GM12878 (cell line): ENCODE data around the gene KAZN. TPM values are rescaled to one million over a fixed set of nuclear protein-coding genes. Genes with fewer than 3 reads are reported as not detected.

Experiments
- ATAC-seq: fragments of 200-7000 bp; cut with Tn5 transposase; 3 replicates; pipeline ENCODE4 v1.9.1; 2020; ENCODE audit warnings: mild to moderate bottlenecking, moderate library complexity
- BruUV-seq: library from RNA; stranded (reverse); fragments of 400-500 nt; replicated peaks from 2 replicates; lab custom pipeline; 2021; lab: Mats Ljungman, UMichigan
- CTCF ChIA-PET: fragments of 300-600 bp; sonication (Branson Sonifier 250); formaldehyde crosslinking; extraction: SDS; loops from one replicate; lab custom pipeline; 2021; ENCODE audit warnings: inconsistent platforms; lab: Yijun Ruan, JAX
- POLR2A ChIA-PET: fragments of 350-600 bp; formaldehyde crosslinking; extraction: SDS; loops from one replicate; lab custom pipeline; 2021; ENCODE audit warnings: inconsistent platforms; lab: Charles Lee
- RAD21 ChIA-PET: fragments of 300-600 bp; sonication (Branson Sonifier 250); formaldehyde crosslinking; loops from one replicate; lab custom pipeline; 2023; ENCODE audit warnings: antibody characterized with exemption; ENCODE audit not compliant: unreplicated experiment; lab: Charles Lee
- SMC1A ChIA-PET: fragments of 300-600 bp; sonication (Branson Sonifier 250); formaldehyde crosslinking; loops from one replicate; lab custom pipeline; 2023; ENCODE audit not compliant: unreplicated experiment, uncharacterized antibody; lab: Charles Lee
- DNase-seq: peaks from one replicate; pipeline ENCODE4 v3.0.0-alpha.2; 2011; ENCODE audit warnings: low read depth, low spot score
- FAIRE-seq: peaks from 3 replicates; lab custom pipeline; 2011; peaks lifted over from hg19 to GRCh38; lab: Jason Lieb, UNC
- H2AFZ ChIP-seq: 2 replicates; pipeline ENCODE4 v1.6.0; 2011; ENCODE audit warnings: low read depth, low read length, control low read depth; ENCODE audit not compliant: control insufficient read depth
- H3K27ac ChIP-seq: 2 replicates; pipeline ENCODE4 v1.5.1; 2011; ENCODE audit warnings: control low read depth; ENCODE audit not compliant: control insufficient read depth, insufficient read depth
- H3K27me3 ChIP-seq, 2 experiments: replicated peaks in 1 of 2; 2 replicates each; pipeline versions ENCODE4 v1.6.0 to v1.6.1; 2011; ENCODE audit warnings: low read length in 1 of 2; ENCODE audit not compliant: control insufficient read depth in 2 of 2, insufficient read depth in 2 of 2
- H3K36me3 ChIP-seq, 2 experiments: 2 replicates each; pipeline ENCODE4 v1.5.1; 2011; ENCODE audit warnings: low read length in 1 of 2; ENCODE audit not compliant: control insufficient read depth in 2 of 2, insufficient read depth in 2 of 2
- H3K4me1 ChIP-seq: 2 replicates; pipeline ENCODE4 v1.6.1; 2011; ENCODE audit warnings: mild to moderate bottlenecking, low read length, moderate library complexity, mixed read lengths; ENCODE audit not compliant: control insufficient read depth, insufficient read depth
- H3K4me2 ChIP-seq: 2 replicates; pipeline ENCODE4 v1.6.0; 2011; ENCODE audit warnings: control low read depth; ENCODE audit not compliant: control insufficient read depth, insufficient read depth
- H3K4me3 ChIP-seq: fragments of 200-600 bp; sonication (generic); 2 replicates; pipeline ENCODE4 v1.5.1; 2016
- H3K79me2 ChIP-seq: 2 replicates; pipeline ENCODE4 v1.6.0; 2011; ENCODE audit warnings: low read length; ENCODE audit not compliant: control insufficient read depth, insufficient read depth
- H3K9ac ChIP-seq: 2 replicates; pipeline ENCODE4 v1.8.0; 2011; ENCODE audit warnings: low read length, control low read depth, mixed read lengths; ENCODE audit not compliant: control insufficient read depth, insufficient read depth
- H3K9me3 ChIP-seq: replicated peaks from 3 replicates; pipeline ENCODE4 v1.5.1; 2011; ENCODE audit warnings: mild to moderate bottlenecking, low read length; ENCODE audit not compliant: control insufficient read depth, insufficient read depth
- H4K20me1 ChIP-seq: 2 replicates; pipeline ENCODE4 v1.6.0; 2011; ENCODE audit not compliant: control insufficient read depth, insufficient read depth
- BCL11A ChIP-seq: IDR thresholded peaks from 2 replicates; pipeline ENCODE4 v1.6.1; 2011; ENCODE audit warnings: low read depth, low read length
- BMI1 ChIP-seq: fragments of 450-650 bp; IDR thresholded peaks from 2 replicates; pipeline ENCODE4 v1.6.1; 2016; ENCODE audit warnings: mild to moderate bottlenecking, moderate library complexity, borderline replicate concordance
- CTCF ChIP-seq, 3 experiments: IDR thresholded peaks in 2 of 3; conservative IDR thresholded peaks in 1 of 3; 2 replicates each; pipeline ENCODE4 v1.5.1; 2011; ENCODE audit warnings: low read depth in 3 of 3, low read length in 3 of 3, mild to moderate bottlenecking in 3 of 3, control low read depth in 2 of 3, moderate library complexity in 2 of 3, inconsistent platforms in 1 of 3, mixed read lengths in 1 of 3; ENCODE audit not compliant: control insufficient read depth in 2 of 3, insufficient read depth in 1 of 3; ENCODE audit errors: extremely low read depth in 1 of 3
- FOXM1 ChIP-seq: IDR thresholded peaks from 2 replicates; pipeline ENCODE4 v1.6.1; 2012; ENCODE audit warnings: low read depth, mild to moderate bottlenecking, inconsistent platforms, low read length, moderate library complexity
- HDGF ChIP-seq: fragments of 450-650 bp; IDR thresholded peaks from 2 replicates; pipeline ENCODE4 v1.6.1; 2016; ENCODE audit warnings: antibody characterized with exemption
- PAX5 ChIP-seq: IDR thresholded peaks from 2 replicates; pipeline ENCODE4 v1.6.1; 2011; ENCODE audit warnings: low read depth, low read length, borderline replicate concordance
- RELB ChIP-seq: fragments of 450-650 bp; IDR thresholded peaks from 2 replicates; pipeline ENCODE4 v1.6.1; 2017; ENCODE audit warnings: low read depth, mild to moderate bottlenecking, moderate library complexity
- SMAD5 ChIP-seq: IDR thresholded peaks from 2 replicates; pipeline ENCODE4 v1.6.1; 2016; ENCODE audit warnings: antibody characterized with exemption, low read depth
- ZNF687 ChIP-seq: fragments of 450-650 bp; IDR thresholded peaks from 2 replicates; pipeline ENCODE4 v1.6.1; 2017; ENCODE audit warnings: mild to moderate bottlenecking, moderate library complexity
- WGBS: methylation state at CpG from one replicate; pipeline ENCODE4 v1.1.6; 2016; ENCODE audit warnings: low lambda C conversion rate; ENCODE audit not compliant: insufficient replicate concordance, insufficient coverage; ENCODE audit errors: missing lambda C conversion rate; 5-methylcytosine and 5-hydroxymethylcytosine counted together
- in situ Hi-C: fragments of 300-500 bp; cut with MboI; formaldehyde crosslinking; loops from 9 replicates; pipeline ENCODE4 v1.14.3; 2018; ENCODE audit warnings: mixed read lengths
- intact Hi-C: fragments of 100-400 bp; cut with micrococcal nuclease; formaldehyde crosslinking; loops from one replicate; pipeline ENCODE4 v1.14.2; 2022; ENCODE audit not compliant: unreplicated experiment
- polyA plus RNA-seq, 11 experiments: library from polyadenylated mRNA; depleted of rRNA in 4 of 11; unstranded in 6 of 11; stranded (reverse) in 5 of 11; fragments of >200 nt; fragmentation: Nextera tagmentation in 4 of 11; fragmentation: Illumina TruSeq in 1 of 11; extraction: Ambion mirVana in 4 of 11; extraction: Trizol in 1 of 11; gene quantifications; 1 replicate in 1 of 11; 2 replicates in 10 of 11; pipeline versions ENCODE4 v1.2.1 to v1.2.3, GENCODE V29; 2011 to 2016; ENCODE audit warnings: inconsistent platforms in 2 of 11, missing spikeins in 2 of 11, low read depth in 1 of 11
- total RNA-seq, 4 experiments: library from RNA; depleted of rRNA in 3 of 4; stranded (reverse); fragments of >200 nt in 3 of 4; fragmentation: Illumina TruSeq in 1 of 4; extraction: Trizol in 1 of 4; gene quantifications; 2 replicates each; pipeline versions ENCODE4 v1.2.1 to v1.2.3, GENCODE V29; 2013 to 2021

KAZN gene
- total and polyA plus RNA-seq, 10 of the 15 experiments (the other 5 are each of a cell fraction or from before 2014, with no cell fraction given), result 0.72 to 4.0 (median 1.2) TPM

GRCh38 chr1:14608308-14608707, 9.8 kb downstream of the KAZN start:
- 58% methylated on average over 3 of the region's 3 CpGs for WGBS
- Histone ChIP-seq H3K4me2 (no peak overlapping the region), H3K9me3 (no peaks in the 10 kb centered on the region), H3K79me2 (no peaks in the 10 kb centered on the region), H4K20me1 (no peaks in the 10 kb centered on the region), H3K9ac (no peak overlapping the region), H3K36me3 (no peaks in the 10 kb centered on the region), H3K27ac (no peak overlapping the region), H3K4me3 (no peak overlapping the region), H2AFZ (no peak overlapping the region), H3K27me3 (no peaks in the 10 kb centered on the region), H3K4me1 (no peaks in the 10 kb centered on the region)
- intact Hi-C loops, result loop anchor here (5.0 to 10.0 kb wide), 3 partner anchors 316 to 439 kb away; no protein-coding TSS in a partner anchor
- in situ Hi-C loops, result no loop called here
- no peak for TF ChIP-seq HDGF
- no peak for TF ChIP-seq PAX5
- TF ChIP-seq CTCF (IDR thresholded peaks at IDR 0.05 in 2 of 3, conservative IDR thresholded peaks at IDR 0.05 in 1 of 3; ENCODE audit: control insufficient read depth in 2 of 3, extremely low read depth in 1 of 3, insufficient read depth in 1 of 3, low read depth in 3 of 3, low read length in 3 of 3), result peak in 1 of 3 experiments; percentile 18; a peak in 1 of 6 replicates
- CTCF ChIA-PET, result interaction anchor here (0.6 to 0.8 kb wide), 2 partner anchors 104 to 645 kb away, joined by 3 to 6 read pairs; no protein-coding TSS in a partner anchor
- no peak for ATAC-seq
- no peak for FAIRE-seq
- BruUV-seq, result no TSS peak
- POLR2A ChIA-PET, result no interaction called here
- SMC1A ChIA-PET, result interaction anchor here (1.4 to 1.6 kb wide), 2 partner anchors 8 kb away, joined by 3 to 6 read pairs; no protein-coding TSS in a partner anchor
- RAD21 ChIA-PET, result interaction anchor here (2.3 kb wide), 1 partner anchor 240 kb away, joined by 6 read pairs; no protein-coding TSS in a partner anchor
- DNase-seq, result no peak

- ATAC-seq, result no peak
- in situ Hi-C loops, result no loop called here
- TF ChIP-seq FOXM1, result no peak
- no peak for TF ChIP-seq RELB
- TF ChIP-seq SMAD5, result no peak
- TF ChIP-seq BCL11A, result no peak
- no peak for TF ChIP-seq BMI1
- TF ChIP-seq ZNF687, result no peak
Observed at GRCh38 chr1:14610761-14611160, 12.3 kb downstream of the KAZN start.

More at GRCh38 chr1:14610761-14611160, 12.3 kb downstream of the KAZN start:
- CTCF ChIA-PET, result no interaction called here
- no TSS peak for BruUV-seq
- Histone ChIP-seq H2AFZ (no peak overlapping the region), H3K27me3 (no peaks in the 10 kb centered on the region), H3K27ac (no peak overlapping the region), H3K4me1 (no peaks in the 10 kb centered on the region), H3K9ac (no peak overlapping the region), H3K4me2 (no peak overlapping the region), H3K4me3 (no peak overlapping the region), H3K36me3 (no peaks in the 10 kb centered on the region), H4K20me1 (no peaks in the 10 kb centered on the region), H3K9me3 (no peaks in the 10 kb centered on the region), H3K79me2 (no peaks in the 10 kb centered on the region)
- SMC1A ChIA-PET, result interaction anchor here (0.5 kb wide), 1 partner anchor 81 kb away, joined by 3 read pairs; no protein-coding TSS in a partner anchor
- intact Hi-C loops, result no loop called here
- POLR2A ChIA-PET, result no interaction called here
- WGBS, result 0% methylated on average over 4 of the region's 4 CpGs
- FAIRE-seq (no peak), DNase-seq (no peak)
- RAD21 ChIA-PET, result no interaction called here
